Stimulated activated CD8-positive, alpha-beta memory T cell treated with anti-CD3 and anti-CD28 coated beads, Interleukin-15, amount 100 ng/mL, for 4 hours (primary cell): ENCODE results near the gene GRAMD2A.
A peak's percentile ranks its signal among the peaks of the same experiment; 100 is the strongest.

Source experiments
- DNase-seq, 2 donors: peaks; one replicate each; pipeline ENCODE4 v3.0.0-alpha.2; 2020; ENCODE audit warnings: low read depth in 2 of 2

GRAMD2A gene

GRCh38 chr15:72168131-72168807, 29.3 kb downstream of the GRAMD2A start:
- no peak for DNase-seq

GRCh38 chr15:72167445-72167844, 30.1 kb downstream of the GRAMD2A start:
- no peak for DNase-seq

DNA sequence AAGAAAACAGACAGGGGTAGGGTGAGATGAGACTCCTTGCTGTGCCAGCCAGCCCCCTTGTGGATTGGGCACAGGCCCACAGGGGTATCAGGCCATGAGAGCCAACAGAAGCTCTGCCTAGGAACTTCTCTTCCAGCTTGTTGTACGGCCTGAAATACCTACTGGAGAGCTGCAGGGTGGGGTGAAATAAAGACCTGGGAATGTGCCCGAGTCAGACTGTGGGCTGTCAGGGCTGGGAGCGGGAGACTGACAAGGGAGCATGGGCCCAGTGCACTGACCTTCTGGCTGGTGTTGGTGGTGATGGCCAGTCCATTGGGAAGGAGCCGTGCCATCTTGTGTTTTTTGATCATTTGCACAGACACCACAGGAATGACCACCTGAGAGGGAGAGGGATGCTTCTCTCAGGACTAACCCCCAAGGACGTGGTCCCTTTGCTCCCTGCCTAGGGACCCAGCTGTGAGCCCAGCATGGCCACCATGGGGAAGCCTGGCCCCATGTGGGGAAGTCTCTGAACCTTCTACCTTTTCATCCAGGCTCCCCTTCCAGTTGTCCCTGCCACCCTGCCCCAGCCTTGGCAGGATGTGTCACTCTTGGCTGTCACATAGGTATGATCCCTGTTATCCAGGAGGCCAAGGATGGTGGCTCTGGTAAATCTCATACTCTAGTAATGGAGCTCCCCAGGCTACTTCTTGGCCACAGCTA, 30.7 kb downstream of the GRAMD2A start:
- DNase-seq, result no peak

- no peak for DNase-seq
These were observed 33.9 kb downstream of the GRAMD2A start for GRCh38 chr15:72163719-72164118.

GRCh38 chr15:72162569-72162968, 35.0 kb downstream of the GRAMD2A start:
- DNase-seq, result no peak

DNA sequence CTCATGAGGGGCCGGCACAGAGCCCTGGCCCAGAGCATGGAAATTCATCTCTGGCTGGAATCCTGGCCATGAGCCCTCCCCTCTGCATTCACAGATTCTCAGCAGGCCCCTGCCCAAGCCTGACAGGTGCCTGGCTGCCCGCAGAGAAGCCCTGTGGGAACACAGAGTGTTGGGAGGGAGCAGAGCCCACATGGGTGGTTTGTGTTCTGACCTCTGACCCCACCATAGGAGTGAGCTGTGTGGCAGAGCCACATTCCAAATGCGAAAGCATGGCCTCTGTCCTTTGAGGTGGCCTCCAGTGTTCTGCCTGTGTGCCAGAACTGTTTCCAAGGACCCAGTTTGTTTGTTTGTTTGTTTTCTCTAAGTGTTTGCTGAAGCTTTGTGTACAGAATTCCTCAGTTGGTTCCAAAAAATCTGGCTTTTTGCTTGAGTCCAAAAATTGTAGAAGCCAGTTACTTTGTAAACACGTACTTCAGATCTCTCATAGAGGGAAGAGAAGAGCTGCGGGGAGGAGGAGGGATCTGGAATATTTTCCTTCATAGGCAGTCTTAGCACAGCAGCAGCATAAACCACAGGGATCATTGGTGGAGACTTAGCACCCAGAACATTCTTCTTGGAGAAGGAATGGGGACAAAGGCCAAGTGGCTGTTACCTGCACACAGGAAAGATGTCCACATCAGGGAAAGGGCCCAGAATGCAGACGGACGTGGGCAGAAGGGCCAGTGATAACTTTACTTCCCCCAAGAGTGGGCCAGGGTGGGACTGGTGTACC, 36.0 kb downstream of the GRAMD2A start:
- no peak for DNase-seq

DNA sequence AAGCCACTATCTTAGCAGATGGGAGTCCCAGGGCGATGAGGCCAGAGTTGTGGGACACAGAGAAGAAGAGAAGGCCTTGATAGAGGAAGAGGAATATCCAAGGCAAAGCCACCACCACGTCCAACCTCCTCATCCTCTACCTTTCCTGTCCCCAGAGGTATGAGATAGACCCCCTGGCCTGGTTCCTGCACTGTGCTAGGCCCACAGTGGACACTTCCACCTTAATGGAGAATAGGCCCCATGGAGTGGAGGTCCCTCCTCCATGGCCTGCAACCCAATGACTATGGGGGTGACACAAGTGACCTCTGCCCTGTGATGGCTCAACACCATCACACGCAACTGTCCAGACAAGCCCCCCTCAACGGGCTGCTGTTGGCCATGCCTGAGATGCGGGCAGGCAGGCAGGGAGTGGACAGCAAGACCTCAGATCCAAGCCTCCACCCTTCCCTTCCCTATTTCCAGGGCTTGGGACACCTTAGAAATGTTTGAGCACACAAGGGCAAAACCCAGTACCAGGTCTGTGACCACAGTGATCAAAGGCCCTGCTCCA, 36.8 kb downstream of the GRAMD2A start:
- DNase-seq, result no peak

DNA sequence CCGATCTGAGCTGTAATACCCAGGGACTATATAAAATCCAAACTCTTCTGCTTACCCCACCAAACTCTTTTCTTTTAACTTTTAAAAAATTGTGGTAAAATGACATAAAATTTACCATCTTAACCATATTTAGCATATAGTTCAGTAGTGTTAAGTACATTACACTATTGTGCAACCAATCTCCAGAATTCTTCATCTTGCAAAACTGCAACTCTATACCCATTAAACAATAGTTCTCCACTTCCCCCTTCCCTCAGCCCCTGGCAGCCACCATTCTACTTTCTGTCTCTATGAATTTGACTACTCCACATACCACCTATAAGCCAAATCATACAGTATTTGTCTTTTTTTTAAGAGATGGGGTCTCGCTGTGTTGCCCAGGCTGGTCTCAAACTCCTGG, 40.7 kb downstream of the GRAMD2A start:
- DNase-seq, result no peak

DNA sequence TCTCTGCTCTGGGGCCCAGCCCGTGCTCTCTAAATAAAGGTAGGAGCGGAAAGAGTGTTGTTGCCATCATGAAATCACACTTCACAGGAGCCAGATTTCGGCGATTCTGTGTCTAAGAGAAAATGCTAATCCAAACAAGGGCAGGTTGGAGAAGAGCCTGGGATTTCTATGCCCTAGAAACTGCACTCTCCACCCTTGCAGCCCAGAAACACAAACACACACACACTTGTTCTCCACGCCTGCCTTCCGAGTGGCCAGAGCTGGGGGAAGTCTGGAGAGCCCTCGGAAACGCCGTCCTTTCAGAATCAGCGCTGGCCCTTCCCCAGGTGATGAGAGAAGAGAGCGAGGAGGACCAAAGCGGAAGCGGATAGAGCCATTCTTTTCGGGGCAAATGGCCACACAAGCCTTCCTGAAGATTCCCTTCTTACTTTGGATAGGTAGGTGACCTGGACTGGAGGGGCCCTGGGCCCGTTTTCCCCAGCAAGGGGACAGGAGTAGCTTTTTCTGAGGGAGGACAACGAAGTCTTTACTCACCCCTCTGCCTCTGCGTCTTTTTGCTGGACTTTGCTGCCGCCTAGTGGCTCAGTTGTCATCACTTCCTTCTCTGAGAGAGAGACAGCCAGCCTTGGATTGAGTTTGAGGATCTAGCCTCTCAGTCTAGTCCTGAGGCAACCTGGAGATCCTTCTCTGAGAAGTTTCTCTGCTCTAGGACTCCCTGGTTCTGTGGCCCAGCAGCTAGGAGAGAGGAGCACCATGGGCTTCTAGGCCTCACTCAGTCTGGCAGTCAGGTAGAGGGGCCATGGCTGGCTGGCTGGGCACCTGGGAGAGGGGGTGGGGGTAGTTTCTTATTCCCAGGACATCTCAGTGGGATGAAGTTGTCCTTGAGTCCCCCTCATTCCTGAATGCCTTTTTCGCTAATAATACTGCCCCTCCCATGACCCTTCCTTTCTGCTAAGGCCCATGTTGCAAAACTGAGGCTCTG, 41.7 kb downstream of the GRAMD2A start:
- peak; percentile 50 to 61 for DNase-seq

GRCh38 chr15:72155003-72155621, 42.5 kb downstream of the GRAMD2A start:
- DNase-seq, result no peak

- no peak for DNase-seq
These were observed 43.3 kb downstream of the GRAMD2A start for GRCh38 chr15:72154316-72154715.

GRCh38 chr15:72153269-72154000, 44.2 kb downstream of the GRAMD2A start:
- no peak for DNase-seq

DNA sequence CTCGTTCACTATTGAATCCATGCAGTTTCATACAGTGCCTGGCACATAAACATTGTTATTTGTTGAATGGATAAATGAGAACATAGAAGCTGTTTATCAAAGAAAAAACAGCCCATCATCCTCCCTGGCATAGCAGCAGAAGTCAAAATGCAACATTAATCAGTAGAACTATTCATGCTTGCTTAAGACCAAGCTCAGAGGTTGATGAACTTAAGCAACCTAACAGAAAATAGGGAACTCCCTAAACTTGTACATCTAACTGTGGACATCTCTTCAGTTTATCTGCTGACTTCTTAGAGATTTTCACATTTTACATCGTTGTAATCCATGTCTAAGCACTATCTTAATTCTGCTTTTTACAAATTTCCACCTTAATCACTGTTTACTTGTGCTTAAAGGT, 50.2 kb downstream of the GRAMD2A start:
- no peak for DNase-seq

DNA sequence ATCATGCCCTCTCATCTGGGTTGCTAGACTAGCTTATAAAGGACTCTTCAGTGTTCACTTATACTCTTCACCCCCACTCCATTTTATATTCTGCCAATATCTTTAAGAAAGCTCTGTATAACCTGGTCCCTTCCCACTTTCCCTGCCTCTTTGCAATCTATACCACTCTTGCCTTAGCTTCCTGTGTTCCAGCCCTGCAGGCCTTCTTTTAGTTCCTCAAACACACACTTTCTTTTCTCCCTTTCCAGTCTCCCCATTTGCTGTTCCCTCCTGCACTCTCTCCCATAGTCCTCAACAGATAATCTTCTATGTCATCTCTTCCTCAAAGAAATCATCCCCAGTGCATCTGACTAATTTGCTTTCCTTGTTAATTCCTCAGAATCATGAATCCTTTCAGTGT, 50.7 kb downstream of the GRAMD2A start:
- DNase-seq, result no peak

- no peak for DNase-seq
These were observed 51.4 kb downstream of the GRAMD2A start for GRCh38 chr15:72146221-72146620.

DNA sequence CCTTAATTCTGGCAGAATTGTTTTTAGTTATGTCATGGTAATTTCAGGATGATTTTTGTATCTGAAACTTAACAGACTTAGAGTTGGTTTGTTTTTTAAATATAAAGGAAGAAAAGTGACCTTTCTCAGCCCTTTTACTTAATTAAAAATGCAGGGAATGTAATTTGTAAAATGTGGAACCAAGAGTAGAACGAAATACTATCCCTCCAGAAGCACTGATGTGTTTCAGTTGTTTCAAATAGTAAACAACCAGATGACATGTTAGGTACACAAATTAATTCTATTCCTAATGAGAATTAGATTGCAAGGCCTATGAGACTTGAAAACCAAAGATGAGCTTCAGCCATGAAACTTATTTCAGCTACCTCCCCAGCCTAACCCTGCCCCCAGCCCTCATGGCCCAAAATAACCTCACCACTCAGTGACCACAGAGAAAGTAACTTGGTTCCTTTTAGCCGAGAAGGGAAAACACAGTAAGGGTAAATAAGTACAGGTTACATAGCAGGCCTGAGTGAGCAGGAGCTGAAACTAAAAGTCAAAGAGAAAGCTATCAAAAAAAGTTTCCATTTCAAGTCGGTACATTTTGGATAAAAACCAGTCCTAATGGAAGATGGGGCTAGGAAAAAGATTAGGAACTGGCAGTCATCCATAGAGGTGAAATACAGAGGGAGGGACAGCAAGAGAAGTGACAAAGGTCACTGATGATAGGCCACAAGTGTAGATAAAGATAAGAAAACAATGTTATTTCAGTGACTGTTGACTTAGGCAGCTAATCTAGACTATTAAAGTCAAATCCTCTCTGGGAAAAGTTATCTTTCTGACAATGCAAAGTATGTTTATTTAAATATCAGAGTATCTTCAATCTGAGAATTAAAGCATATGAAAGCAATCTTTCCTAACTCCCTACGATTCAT, 56.2 kb downstream of the GRAMD2A start:
- DNase-seq, result no peak

DNA sequence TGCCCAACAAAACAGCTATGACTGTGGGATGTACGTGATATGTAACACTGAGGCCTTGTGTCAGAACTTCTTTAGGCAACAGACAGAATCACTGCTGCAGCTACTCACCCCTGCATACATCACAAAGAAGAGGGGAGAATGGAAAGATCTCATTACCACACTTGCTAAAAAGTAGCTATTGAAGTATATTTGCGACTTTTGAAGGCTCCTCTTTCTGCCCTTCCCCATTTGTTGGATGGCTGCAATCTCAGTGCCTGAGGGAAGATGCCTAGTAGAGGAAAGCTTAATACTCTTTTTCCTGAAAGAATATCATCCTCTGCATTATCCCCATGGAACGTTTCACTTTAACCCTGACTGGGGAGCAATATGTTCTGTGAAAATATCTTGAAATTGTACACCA, 57.5 kb downstream of the GRAMD2A start:
- DNase-seq, result no peak

- DNase-seq, result no peak
These were observed 57.9 kb downstream of the GRAMD2A start for GRCh38 chr15:72139667-72140066.
